ENCODE results near the gene POP7.
"Not testable (repeated sequence)": the region's sequence is repeated elsewhere in the genome, so short reads cannot be mapped to it uniquely, and the experiment has no call there.

Gene POP7

DNA sequence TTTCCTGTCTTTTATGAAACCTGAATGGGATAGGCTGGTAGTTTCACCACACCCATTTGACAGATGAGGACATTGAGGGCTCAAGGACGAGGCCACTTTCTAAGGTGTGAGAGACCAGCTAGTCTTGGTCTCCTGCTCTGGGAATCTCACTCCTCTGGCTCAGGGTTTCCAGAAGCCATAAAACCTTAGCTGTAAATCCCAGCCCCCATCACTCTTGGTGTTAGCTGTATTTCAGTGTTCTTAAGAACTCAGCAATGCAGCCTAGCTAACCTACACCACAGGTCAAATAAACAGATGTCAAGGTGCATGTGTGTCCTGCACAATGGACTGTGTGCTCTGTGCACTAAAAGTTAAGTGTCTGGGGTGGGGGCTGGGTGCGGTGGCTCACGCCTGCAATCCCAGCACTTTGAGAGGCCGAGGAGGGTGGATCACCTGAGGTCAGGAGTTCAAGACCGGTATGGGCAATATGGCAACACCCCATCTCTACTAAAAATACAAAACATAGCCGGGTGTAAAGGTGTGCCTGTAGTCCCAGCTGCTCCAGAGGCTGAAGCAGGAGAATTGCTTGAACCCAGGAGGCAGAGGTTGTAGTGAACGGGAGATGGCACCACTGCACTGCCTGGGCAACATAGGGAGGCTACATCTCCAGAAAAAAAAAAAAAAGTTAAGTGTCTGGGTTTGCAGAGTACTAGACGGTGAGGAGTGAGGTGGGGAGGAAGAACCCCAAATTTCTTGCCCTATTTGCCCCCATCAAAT is 13.8 kb downstream of the POP7 start:
- Histone ChIP-seq H2AFZ (ENCODE audit: low read length, unreplicated experiment) (no peak overlapping the region), H3K79me2 (ENCODE audit: control insufficient read depth, insufficient read depth, low read length, unreplicated experiment) (no peaks in the 10 kb centered on the region), H3K27me3 (ENCODE audit: insufficient read depth, low read length) (peaks cover 29% of the 10 kb centered on the region), H3K27ac (ENCODE audit: low read depth, low read length) (no peak overlapping the region), H3K4me1 (ENCODE audit: control insufficient read depth, insufficient read depth, low read length, unreplicated experiment) (no peaks in the 10 kb centered on the region), H3K36me3 (ENCODE audit: insufficient read depth, low read length) (no peaks in the 10 kb centered on the region), H3K4me3 (ENCODE audit: low read depth, low read length) (no peak overlapping the region; the same call in 1 of the 2 replicates)

DNA sequence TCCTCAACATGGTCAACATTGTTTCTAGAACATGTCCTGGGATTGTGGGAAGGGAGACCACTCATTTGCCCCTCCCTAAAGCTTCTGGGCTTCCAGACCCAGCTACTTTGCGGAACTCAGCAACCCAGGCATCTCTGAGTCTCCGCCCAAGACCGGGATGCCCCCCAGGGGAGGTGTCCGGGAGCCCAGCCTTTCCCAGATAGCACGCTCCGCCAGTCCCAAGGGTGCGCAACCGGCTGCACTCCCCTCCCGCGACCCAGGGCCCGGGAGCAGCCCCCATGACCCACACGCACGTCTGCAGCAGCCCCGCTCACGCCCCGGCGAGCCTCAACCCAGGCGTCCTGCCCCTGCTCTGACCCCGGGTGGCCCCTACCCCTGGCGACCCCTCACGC is 14.4 kb downstream of the POP7 start, which contains the start of gene EPO:
EPO (plus strand) TSS at position 190 of the 392 bp plus-strand sequence. CDS start 513 bp downstream, outside the sequence.
- Histone ChIP-seq H2AFZ (ENCODE audit: low read length, unreplicated experiment) (no peak within 1 kb of the TSS), H3K4me1 (ENCODE audit: control insufficient read depth, insufficient read depth, low read length, unreplicated experiment) (no peaks in the 10 kb centered on the region), H3K36me3 (ENCODE audit: insufficient read depth, low read length) (no peaks in the 10 kb centered on the region), H3K4me3 (ENCODE audit: low read depth, low read length) (peak within 1 kb of the TSS; percentile 60), H3K79me2 (ENCODE audit: control insufficient read depth, insufficient read depth, low read length, unreplicated experiment) (no peaks in the 10 kb centered on the region), H3K27me3 (ENCODE audit: insufficient read depth, low read length) (peaks cover 29% of the 10 kb centered on the region), H3K27ac (ENCODE audit: low read depth, low read length) (no peak within 1 kb of the TSS)

DNA sequence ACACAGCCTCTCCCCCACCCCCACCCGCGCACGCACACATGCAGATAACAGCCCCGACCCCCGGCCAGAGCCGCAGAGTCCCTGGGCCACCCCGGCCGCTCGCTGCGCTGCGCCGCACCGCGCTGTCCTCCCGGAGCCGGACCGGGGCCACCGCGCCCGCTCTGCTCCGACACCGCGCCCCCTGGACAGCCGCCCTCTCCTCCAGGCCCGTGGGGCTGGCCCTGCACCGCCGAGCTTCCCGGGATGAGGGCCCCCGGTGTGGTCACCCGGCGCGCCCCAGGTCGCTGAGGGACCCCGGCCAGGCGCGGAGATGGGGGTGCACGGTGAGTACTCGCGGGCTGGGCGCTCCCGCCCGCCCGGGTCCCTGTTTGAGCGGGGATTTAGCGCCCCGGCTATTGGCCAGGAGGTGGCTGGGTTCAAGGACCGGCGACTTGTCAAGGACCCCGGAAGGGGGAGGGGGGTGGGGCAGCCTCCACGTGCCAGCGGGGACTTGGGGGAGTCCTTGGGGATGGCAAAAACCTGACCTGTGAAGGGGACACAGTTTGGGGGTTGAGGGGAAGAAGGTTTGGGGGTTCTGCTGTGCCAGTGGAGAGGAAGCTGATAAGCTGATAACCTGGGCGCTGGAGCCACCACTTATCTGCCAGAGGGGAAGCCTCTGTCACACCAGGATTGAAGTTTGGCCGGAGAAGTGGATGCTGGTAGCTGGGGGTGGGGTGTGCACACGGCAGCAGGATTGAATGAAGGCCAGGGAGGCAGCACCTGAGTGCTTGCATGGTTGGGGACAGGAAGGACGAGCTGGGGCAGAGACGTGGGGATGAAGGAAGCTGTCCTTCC is 15.0 kb downstream of the POP7 start:
- no peaks in the 10 kb centered on the region for H3K36me3 ChIP-seq (ENCODE audit: insufficient read depth, low read length)
- H2AFZ ChIP-seq (ENCODE audit: low read length, unreplicated experiment): no peak overlapping the region
- no peak overlapping the region for H3K27ac ChIP-seq (ENCODE audit: low read depth, low read length)
- H3K79me2 ChIP-seq (ENCODE audit: control insufficient read depth, insufficient read depth, low read length, unreplicated experiment): no peaks in the 10 kb centered on the region
- H3K27me3 ChIP-seq (ENCODE audit: insufficient read depth, low read length): peaks cover 29% of the 10 kb centered on the region
- H3K4me3 ChIP-seq (ENCODE audit: low read depth, low read length): peak overlapping the region; percentile 60
- no peaks in the 10 kb centered on the region for H3K4me1 ChIP-seq (ENCODE audit: control insufficient read depth, insufficient read depth, low read length, unreplicated experiment)

- no peak overlapping the region for H3K27ac ChIP-seq (ENCODE audit: low read depth, low read length)
- H3K4me3 ChIP-seq (ENCODE audit: low read depth, low read length): no peak overlapping the region
These were observed 15.5 kb downstream of the POP7 start for GRCh38 chr7:100721505-100721812.

GRCh38 chr7:100722480-100723212 is 16.7 kb downstream of the POP7 start:
- no peak overlapping the region for H2AFZ ChIP-seq (ENCODE audit: low read length, unreplicated experiment)
- no peaks in the 10 kb centered on the region for H3K79me2 ChIP-seq (ENCODE audit: control insufficient read depth, insufficient read depth, low read length, unreplicated experiment)
- no peak overlapping the region for H3K27ac ChIP-seq (ENCODE audit: low read depth, low read length)
- no peaks in the 10 kb centered on the region for H3K36me3 ChIP-seq (ENCODE audit: insufficient read depth, low read length)
- H3K4me3 ChIP-seq (ENCODE audit: low read depth, low read length): no peak overlapping the region
- peaks cover 6% of the 10 kb centered on the region for H3K4me1 ChIP-seq (ENCODE audit: control insufficient read depth, insufficient read depth, low read length, unreplicated experiment)
- H3K27me3 ChIP-seq (ENCODE audit: insufficient read depth, low read length): peaks cover 29% of the 10 kb centered on the region

More at GRCh38 chr7:100721505-100721812, 15.5 kb downstream of the POP7 start:
- Histone ChIP-seq H3K27me3 (ENCODE audit: insufficient read depth, low read length) (peaks cover 29% of the 10 kb centered on the region), H3K4me1 (ENCODE audit: control insufficient read depth, insufficient read depth, low read length, unreplicated experiment) (no peaks in the 10 kb centered on the region), H3K36me3 (ENCODE audit: insufficient read depth, low read length) (no peaks in the 10 kb centered on the region), H3K79me2 (ENCODE audit: control insufficient read depth, insufficient read depth, low read length, unreplicated experiment) (no peaks in the 10 kb centered on the region), H2AFZ (ENCODE audit: low read length, unreplicated experiment) (no peak overlapping the region)

DNA sequence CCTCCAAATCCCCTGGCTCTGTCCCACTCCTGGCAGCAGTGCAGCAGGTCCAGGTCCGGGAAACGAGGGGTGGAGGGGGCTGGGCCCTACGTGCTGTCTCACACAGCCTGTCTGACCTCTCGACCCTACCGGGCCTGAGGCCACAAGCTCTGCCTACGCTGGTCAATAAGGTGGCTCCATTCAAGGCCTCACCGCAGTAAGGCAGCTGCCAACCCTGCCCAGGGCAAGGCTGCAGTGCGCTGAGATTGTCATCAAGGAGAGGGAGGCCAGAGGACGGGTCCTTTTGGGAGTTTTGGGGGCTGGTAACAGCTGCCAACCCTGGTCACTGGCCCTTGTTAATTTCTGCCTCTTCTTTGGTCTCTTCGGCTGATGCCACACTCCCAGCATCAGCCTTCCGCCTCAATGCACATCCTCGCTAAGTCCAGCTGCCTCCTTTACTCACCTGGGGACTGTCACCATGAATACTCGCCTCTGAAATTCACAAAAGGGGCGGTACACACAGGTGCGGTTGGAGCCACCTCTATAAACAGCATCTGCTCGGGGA is 17.9 kb downstream of the POP7 start:
- Histone ChIP-seq H3K4me3 (ENCODE audit: low read depth, low read length) (no peak overlapping the region), H3K36me3 (ENCODE audit: insufficient read depth, low read length) (no peaks in the 10 kb centered on the region), H3K79me2 (ENCODE audit: control insufficient read depth, insufficient read depth, low read length, unreplicated experiment) (no peaks in the 10 kb centered on the region), H3K27ac (ENCODE audit: low read depth, low read length) (no peak overlapping the region), H2AFZ (ENCODE audit: low read length, unreplicated experiment) (no peak overlapping the region), H3K4me1 (ENCODE audit: control insufficient read depth, insufficient read depth, low read length, unreplicated experiment) (peaks cover 6% of the 10 kb centered on the region), H3K27me3 (ENCODE audit: insufficient read depth, low read length) (peaks cover 29% of the 10 kb centered on the region)

DNA sequence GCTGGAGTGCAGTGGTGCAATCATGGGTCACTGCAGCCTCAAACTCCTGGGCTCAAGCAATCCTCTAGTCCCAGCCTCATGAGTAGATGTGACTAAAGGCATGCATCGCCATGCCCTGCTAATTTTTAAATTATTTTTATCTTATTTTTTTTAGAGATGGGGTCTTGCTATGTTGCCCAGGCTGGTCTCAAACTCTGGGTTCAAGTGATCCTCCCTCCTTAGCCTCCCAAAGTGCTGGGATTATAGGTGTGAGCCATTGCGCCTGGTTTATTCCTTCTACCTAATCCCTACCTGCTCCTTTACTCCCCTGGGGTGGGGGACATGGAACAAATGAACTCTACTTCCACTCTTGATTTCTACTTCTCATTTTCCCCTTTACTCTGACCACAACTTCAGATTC is 18.4 kb downstream of the POP7 start:
- not testable (repeated sequence) for H3K4me1 ChIP-seq (ENCODE audit: control insufficient read depth, insufficient read depth, low read length, unreplicated experiment); H3K36me3 ChIP-seq (ENCODE audit: insufficient read depth, low read length); H3K4me3 ChIP-seq (ENCODE audit: low read depth, low read length); H3K79me2 ChIP-seq (ENCODE audit: control insufficient read depth, insufficient read depth, low read length, unreplicated experiment); H2AFZ ChIP-seq (ENCODE audit: low read length, unreplicated experiment); H3K27ac ChIP-seq (ENCODE audit: low read depth, low read length)
- H3K27me3 ChIP-seq (ENCODE audit: insufficient read depth, low read length): peaks cover 29% of the 10 kb centered on the region

- no peak overlapping the region for H3K27ac ChIP-seq (ENCODE audit: low read depth, low read length)
These were observed 21.3 kb downstream of the POP7 start for GRCh38 chr7:100726996-100727761.

DNA sequence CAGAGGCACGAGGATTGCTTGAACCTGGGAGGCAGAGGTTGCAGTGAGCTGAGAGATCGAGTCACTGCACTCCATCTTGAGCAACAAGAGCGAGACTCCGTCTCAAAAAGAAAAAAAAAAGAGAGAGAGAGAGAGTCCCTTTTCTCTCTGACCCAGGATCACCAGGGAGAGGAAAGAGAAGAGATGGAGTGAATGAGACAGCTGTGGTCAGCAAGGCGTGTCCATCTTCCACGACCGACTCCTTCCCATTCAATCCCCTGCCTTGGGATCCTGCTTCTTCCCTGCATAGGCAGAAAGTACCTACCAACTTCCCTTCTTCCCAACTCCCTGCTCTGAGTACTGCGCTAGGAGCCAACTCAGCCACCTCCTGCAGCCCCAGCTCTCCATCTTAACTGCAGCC is 22.3 kb downstream of the POP7 start:
- no peak overlapping the region for H3K27ac ChIP-seq (ENCODE audit: low read depth, low read length)
- no peak overlapping the region for H2AFZ ChIP-seq (ENCODE audit: low read length, unreplicated experiment)

More at GRCh38 chr7:100726996-100727761, 21.3 kb downstream of the POP7 start:
- no peaks in the 10 kb centered on the region for H3K79me2 ChIP-seq (ENCODE audit: control insufficient read depth, insufficient read depth, low read length, unreplicated experiment)
- no peak overlapping the region for H3K4me3 ChIP-seq (ENCODE audit: low read depth, low read length)
- H3K36me3 ChIP-seq (ENCODE audit: insufficient read depth, low read length): no peaks in the 10 kb centered on the region
- peaks cover 3% of the 10 kb centered on the region; the same call in 1 of the 2 replicates for H3K27me3 ChIP-seq (ENCODE audit: insufficient read depth, low read length)
- no peak overlapping the region for H2AFZ ChIP-seq (ENCODE audit: low read length, unreplicated experiment)
- H3K4me1 ChIP-seq (ENCODE audit: control insufficient read depth, insufficient read depth, low read length, unreplicated experiment): peaks cover 6% of the 10 kb centered on the region

More for the DNA sequence above, 22.3 kb downstream of the POP7 start:
- H3K27me3 ChIP-seq (ENCODE audit: insufficient read depth, low read length): no peaks in the 10 kb centered on the region
- H3K4me1 ChIP-seq (ENCODE audit: control insufficient read depth, insufficient read depth, low read length, unreplicated experiment): peaks cover 6% of the 10 kb centered on the region
- H3K36me3 ChIP-seq (ENCODE audit: insufficient read depth, low read length): no peaks in the 10 kb centered on the region
- H3K79me2 ChIP-seq (ENCODE audit: control insufficient read depth, insufficient read depth, low read length, unreplicated experiment): no peaks in the 10 kb centered on the region
- no peak overlapping the region for H3K4me3 ChIP-seq (ENCODE audit: low read depth, low read length)
